Progenitor cell of endocrine pancreas (in vitro differentiated cells): ENCODE measurements around the gene GRIP1. TPM values are rescaled to one million over a fixed set of nuclear protein-coding genes. Genes with fewer than 3 reads are reported as not detected.
A peak's percentile ranks its signal among the peaks of the same experiment; 100 is the strongest.

ENCODE experiments used
- DNase-seq: peaks from one replicate; pipeline ENCODE4 v3.0.0; 2021; ENCODE audit warnings: low spot score; ENCODE audit not compliant: unreplicated experiment
- H3K27ac Mint-ChIP-seq: 2 replicates; pipeline ENCODE4 v1.8.0; 2021; ENCODE audit warnings: mild to moderate bottlenecking, moderate library complexity, mixed read lengths
- H3K27me3 Mint-ChIP-seq: 2 replicates; pipeline ENCODE4 v1.8.0; 2021; ENCODE audit warnings: mixed read lengths
- H3K36me3 Mint-ChIP-seq: 2 replicates; pipeline ENCODE4 v1.8.0; 2022; ENCODE audit warnings: mixed read lengths; ENCODE audit not compliant: insufficient read depth
- H3K4me1 Mint-ChIP-seq: 2 replicates; pipeline ENCODE4 v1.8.0; 2021; ENCODE audit warnings: low read depth, mixed read lengths
- H3K4me3 Mint-ChIP-seq: 2 replicates; pipeline ENCODE4 v1.8.0; 2021; ENCODE audit warnings: low read depth, mild to moderate bottlenecking, moderate library complexity, mixed read lengths
- H3K9me3 Mint-ChIP-seq: 2 replicates; pipeline ENCODE4 v1.8.0; 2021; ENCODE audit warnings: low read depth, mixed read lengths
- total RNA-seq: library from RNA; stranded (reverse); gene quantifications from 2 replicates; pipeline ENCODE4 v1.2.1, GENCODE V29; 2021
- TF ChIP-seq, protein P1 (sequence below): fragments of 200-600 bp; sonication (generic); IDR thresholded peaks from one replicate; pipeline ENCODE4 v1.5.0; 2021; ENCODE audit warnings: antibody characterized with exemption, mild to moderate bottlenecking; ENCODE audit not compliant: unreplicated experiment

Gene GRIP1
- total RNA-seq, 1 donor from 2014 or later = 41.3 TPM

DNA sequence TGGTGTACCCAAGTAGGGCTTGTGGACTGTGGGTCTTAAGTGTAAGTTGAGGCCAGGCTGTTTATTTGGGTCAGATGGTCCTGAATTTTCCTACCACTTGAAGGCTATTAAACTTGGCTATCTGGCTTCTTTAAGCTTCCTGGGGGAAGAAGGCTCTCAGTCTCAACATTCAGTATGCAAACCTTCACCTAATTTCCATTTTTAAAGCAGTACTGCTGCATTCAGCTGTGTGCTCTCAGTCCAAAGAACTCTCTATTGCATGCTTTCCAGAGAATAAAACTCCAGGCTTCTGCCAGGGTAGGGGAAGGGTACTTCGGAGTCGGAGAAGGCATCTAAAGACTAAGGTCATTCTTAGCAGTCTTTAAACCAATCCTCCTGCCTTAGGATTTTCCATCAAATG, 252.2 kb downstream of the GRIP1 start:
- Mint-ChIP-seq H3K36me3 (peaks cover 11% of the 10 kb centered on the region), H3K4me3 (no peak overlapping the region), H3K4me1 (peaks cover 2% of the 10 kb centered on the region), H3K27ac (no peak overlapping the region), H3K27me3 (peaks cover 1% of the 10 kb centered on the region), H3K9me3 (peaks cover 7% of the 10 kb centered on the region)
- TF ChIP-seq, protein P1, sequence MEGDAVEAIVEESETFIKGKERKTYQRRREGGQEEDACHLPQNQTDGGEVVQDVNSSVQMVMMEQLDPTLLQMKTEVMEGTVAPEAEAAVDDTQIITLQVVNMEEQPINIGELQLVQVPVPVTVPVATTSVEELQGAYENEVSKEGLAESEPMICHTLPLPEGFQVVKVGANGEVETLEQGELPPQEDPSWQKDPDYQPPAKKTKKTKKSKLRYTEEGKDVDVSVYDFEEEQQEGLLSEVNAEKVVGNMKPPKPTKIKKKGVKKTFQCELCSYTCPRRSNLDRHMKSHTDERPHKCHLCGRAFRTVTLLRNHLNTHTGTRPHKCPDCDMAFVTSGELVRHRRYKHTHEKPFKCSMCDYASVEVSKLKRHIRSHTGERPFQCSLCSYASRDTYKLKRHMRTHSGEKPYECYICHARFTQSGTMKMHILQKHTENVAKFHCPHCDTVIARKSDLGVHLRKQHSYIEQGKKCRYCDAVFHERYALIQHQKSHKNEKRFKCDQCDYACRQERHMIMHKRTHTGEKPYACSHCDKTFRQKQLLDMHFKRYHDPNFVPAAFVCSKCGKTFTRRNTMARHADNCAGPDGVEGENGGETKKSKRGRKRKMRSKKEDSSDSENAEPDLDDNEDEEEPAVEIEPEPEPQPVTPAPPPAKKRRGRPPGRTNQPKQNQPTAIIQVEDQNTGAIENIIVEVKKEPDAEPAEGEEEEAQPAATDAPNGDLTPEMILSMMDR = no peak
- DNase-seq = no peak

DNA sequence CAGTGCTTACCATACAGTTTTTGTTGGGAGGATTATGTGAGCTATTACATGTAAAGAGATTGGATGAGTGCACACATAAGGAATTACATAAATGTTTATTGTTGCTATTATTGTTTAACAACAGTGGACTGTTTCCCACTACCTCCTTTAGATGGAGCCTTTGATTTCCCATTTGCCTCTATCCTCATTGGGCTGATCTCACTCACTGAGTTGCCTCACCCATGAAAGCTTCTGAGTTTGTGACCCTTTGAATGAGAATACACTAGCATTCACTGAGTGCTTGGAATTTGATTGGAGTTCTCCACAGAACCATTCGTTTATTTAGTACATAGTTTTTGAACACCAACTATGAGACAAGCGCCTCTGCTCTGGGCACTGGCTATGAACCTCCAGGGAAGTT, 255.6 kb downstream of the GRIP1 start:
- Mint-ChIP-seq H3K27me3 (no peaks in the 10 kb centered on the region), H3K4me3 (no peak overlapping the region), H3K9me3 (peaks cover 7% of the 10 kb centered on the region), H3K27ac (no peak overlapping the region), H3K36me3 (peaks cover 13% of the 10 kb centered on the region), H3K4me1 (no peaks in the 10 kb centered on the region)
- DNase-seq = no peak
- TF ChIP-seq, protein P1 = no peak

DNA sequence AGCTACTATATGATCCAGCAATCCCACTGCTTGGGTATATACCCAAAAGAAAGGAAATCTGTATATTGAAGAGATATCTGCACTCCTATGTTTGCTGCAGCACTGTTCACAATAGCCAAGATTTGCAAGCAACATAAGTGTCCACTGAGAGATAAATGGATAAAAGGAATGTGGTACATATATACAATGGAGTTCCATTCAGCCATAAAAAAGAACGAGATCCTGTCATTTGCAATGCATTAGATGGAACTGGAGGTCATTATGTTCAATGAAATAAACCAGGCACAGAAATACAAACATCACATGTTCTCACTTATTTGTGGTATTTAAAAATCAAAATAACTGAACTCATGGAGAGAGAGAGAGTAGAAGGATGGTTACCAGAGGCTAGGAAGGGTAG, 260.0 kb downstream of the GRIP1 start:
- Mint-ChIP-seq H3K4me3 (no peak overlapping the region), H3K9me3 (peaks cover 3% of the 10 kb centered on the region), H3K27ac (no peak overlapping the region), H3K36me3 (peaks cover 8% of the 10 kb centered on the region), H3K4me1 (no peaks in the 10 kb centered on the region), H3K27me3 (no peaks in the 10 kb centered on the region)
- TF ChIP-seq, protein P1 = no peak
- DNase-seq = no peak

DNA sequence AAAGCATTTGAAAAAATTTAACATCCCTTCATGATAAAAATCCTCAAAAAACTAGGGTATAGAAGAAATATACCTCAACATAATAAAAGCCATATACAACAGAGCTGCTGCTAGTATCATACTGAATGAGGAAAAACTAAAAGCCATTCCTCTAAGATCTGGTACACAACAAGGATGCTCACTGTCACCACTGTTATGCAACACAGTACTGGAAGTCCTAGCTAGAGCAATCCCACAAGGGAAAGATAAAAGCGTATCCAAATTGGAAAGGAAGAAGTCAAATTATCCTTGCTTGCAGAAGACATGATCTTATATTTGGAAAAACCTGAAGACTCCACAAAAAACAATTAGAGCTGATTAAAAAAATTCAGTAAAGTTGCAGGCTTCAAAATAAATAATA, 261.7 kb downstream of the GRIP1 start:
- no peaks in the 10 kb centered on the region for H3K27me3 Mint-ChIP-seq
- H3K9me3 Mint-ChIP-seq = peaks cover 16% of the 10 kb centered on the region
- no peak for DNase-seq

DNA sequence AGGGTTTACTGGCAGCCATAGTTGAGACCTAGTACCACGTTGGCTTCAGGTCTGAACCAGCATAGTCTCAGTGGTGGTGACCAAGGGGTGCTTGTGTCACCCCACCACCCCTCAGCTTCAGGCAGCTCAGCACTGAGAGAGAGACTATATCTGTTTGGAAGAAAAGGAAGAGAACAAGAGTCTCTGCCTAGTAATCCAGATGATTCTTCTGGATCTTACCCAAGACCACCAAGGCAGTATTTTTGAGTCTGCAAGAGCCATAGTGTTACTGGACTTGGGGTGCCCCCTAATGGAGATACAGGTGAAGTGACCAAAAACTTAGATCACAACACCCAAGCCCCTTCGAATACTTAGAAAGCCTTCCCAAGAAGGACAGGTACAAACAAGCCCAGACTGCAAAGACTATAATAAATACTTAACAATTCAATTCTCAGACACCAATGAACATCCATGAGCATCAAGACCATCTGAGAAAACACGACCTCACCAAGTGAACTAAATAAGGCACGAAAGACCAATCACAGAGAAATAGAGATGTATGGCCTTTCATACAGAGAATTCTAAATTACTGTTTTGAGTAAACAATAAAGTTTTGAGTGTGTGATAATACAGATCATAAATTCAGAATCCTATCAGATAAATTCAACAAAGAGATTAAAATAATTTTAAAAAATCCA, 269.5 kb downstream of the GRIP1 start:
- Mint-ChIP-seq H3K4me3 (no peak overlapping the region), H3K36me3 (peaks cover 9% of the 10 kb centered on the region), H3K27me3 (no peaks in the 10 kb centered on the region), H3K27ac (no peak overlapping the region), H3K9me3 (peaks cover 16% of the 10 kb centered on the region), H3K4me1 (peaks cover 2% of the 10 kb centered on the region)
- TF ChIP-seq, protein P1 = peak; percentile 55
- no peak for DNase-seq

More for the DNA sequence above, 261.7 kb downstream of the GRIP1 start:
- TF ChIP-seq, protein P1 = no peak
- Mint-ChIP-seq H3K4me3 (no peak overlapping the region), H3K27ac (no peak overlapping the region), H3K36me3 (peaks cover 13% of the 10 kb centered on the region), H3K4me1 (no peaks in the 10 kb centered on the region)
